Thyroid gland (tissue), 4 donors: ENCODE measurements around the gene PPP3CA. TPM values are rescaled to one million over a fixed set of nuclear protein-coding genes. Genes with fewer than 3 reads are reported as not detected.
"Not testable (repeated sequence)": the region's sequence is repeated elsewhere in the genome, so short reads cannot be mapped to it uniquely, and the experiment has no call there.

Experiments used
- DNase-seq, 2 donors: peaks; one replicate each; pipeline ENCODE4 v3.0.0-alpha.2; 2019
- H3K27ac ChIP-seq, 3 donors: fragments of 200-600 bp; sonication (generic); 1 replicate in 2 of 3; 2 replicates in 1 of 3; pipeline ENCODE4 v1.5.1; 2016 to 2019; ENCODE audit warnings: mild to moderate bottlenecking in 1 of 3, moderate library complexity in 1 of 3
- H3K27me3 ChIP-seq: fragments of 200-600 bp; sonication (generic); one replicate; pipeline ENCODE4 v1.5.1; 2019
- H3K36me3 ChIP-seq, 2 donors: fragments of 200-600 bp; sonication (generic); one replicate each; pipeline ENCODE4 v1.5.1; 2016 to 2019
- H3K4me1 ChIP-seq, 2 donors: fragments of 200-600 bp; sonication (generic); one replicate each; pipeline ENCODE4 v1.5.1; 2017 to 2019
- H3K4me3 ChIP-seq, 3 donors: fragments of 200-600 bp; sonication (generic); replicated peaks in 1 of 3; 1 replicate in 2 of 3; 2 replicates in 1 of 3; pipeline ENCODE4 v1.5.1; 2016; ENCODE audit warnings: mild to moderate bottlenecking in 1 of 3
- H3K9me3 ChIP-seq: fragments of 200-600 bp; sonication (generic); one replicate; pipeline ENCODE4 v1.5.1; 2017
- CTCF ChIP-seq, 6 experiments: fragments of 200-600 bp in 3 of 6; fragments of 450-650 bp in 3 of 6; sonication (generic) in 3 of 6; IDR thresholded peaks; one replicate each; pipeline ENCODE4 v1.5.1; 2016 to 2019; ENCODE audit warnings: antibody characterized with exemption in 6 of 6, mild to moderate bottlenecking in 2 of 6, inconsistent platforms in 1 of 6, moderate library complexity in 1 of 6
- POLR2A ChIP-seq, 2 donors: fragments of 450-650 bp; IDR thresholded peaks; one replicate each; pipeline ENCODE4 v1.6.1; 2017; ENCODE audit warnings: antibody characterized with exemption in 2 of 2, mild to moderate bottlenecking in 2 of 2, moderate library complexity in 1 of 2
- WGBS, 2 donors: methylation state at CpG; one replicate each; pipeline ENCODE4 v1.1.5; 2017; 5-methylcytosine and 5-hydroxymethylcytosine counted together
- intact Hi-C: fragments of 100-400 bp; cut with DNase I; formaldehyde crosslinking; loops from one replicate; pipeline ENCODE4 v1.15.1; 2023
- total RNA-seq, 4 donors: library from RNA; depleted of rRNA; stranded (reverse); fragments of >200 nt; gene quantifications; one replicate each; pipeline ENCODE4 v1.2.3, GENCODE V29; 2016

PPP3CA gene
- total RNA-seq, 4 donors from 2014 or later: 31.6 to 45.8 (median 34.4) TPM

DNA sequence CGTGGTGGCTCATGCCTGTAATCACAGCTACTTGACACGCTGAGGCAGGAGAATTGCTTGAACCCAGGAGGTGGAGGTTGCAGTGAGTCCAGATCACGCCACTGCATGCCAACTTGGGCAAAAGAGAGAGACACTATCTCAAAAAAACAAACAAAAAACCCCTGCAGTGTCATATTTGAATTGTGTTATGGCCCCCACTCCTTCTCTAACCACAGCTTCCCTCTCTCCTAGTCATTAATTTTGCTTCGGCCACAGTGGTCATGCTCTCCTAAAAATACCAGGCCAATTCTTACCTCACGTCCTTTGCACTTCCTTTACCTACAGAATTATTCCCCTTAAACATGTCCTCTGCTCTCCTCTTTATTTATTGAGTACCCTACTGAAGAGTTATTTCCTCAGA lies 206.1 kb downstream of the PPP3CA start:
- 89 to 91% methylated on average over 5 of the region's 5 CpGs for WGBS, 2 donors
- H3K9me3 ChIP-seq: no peaks in the 10 kb centered on the region

DNA sequence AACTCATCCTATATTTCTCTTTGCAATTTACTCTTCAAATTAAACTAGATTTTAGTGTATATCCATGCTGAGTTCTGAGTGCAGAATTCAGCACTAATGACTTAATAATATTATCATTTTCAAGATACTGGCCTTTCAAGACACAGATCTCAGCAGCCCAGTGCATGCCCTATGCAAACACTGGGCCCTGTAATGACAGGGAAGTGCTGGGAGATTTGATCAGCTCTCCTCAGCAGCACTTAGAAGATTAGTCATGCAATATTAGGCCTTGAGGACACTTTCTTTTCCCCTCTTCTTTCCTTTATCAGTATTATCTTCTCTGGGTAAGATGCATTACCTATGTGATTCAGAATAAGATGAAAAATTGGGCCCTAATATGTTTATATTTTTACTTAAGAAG lies 207.1 kb downstream of the PPP3CA start:
- TF ChIP-seq CTCF (IDR thresholded peaks at IDR 0.05) (no peak), POLR2A (IDR thresholded peaks at IDR 0.05) (no peak)
- no peaks in the 10 kb centered on the region for H3K9me3 ChIP-seq

More for the DNA sequence above, 206.1 kb downstream of the PPP3CA start:
- H3K4me1 ChIP-seq: peaks cover 5 to 17% of the 10 kb centered on the region in 2 donors
- no peaks in the 10 kb centered on the region for H3K27me3 ChIP-seq
- TF ChIP-seq CTCF (IDR thresholded peaks at IDR 0.05) (no peak), POLR2A (IDR thresholded peaks at IDR 0.05) (no peak)
- intact Hi-C loops: no loop called here
- H3K36me3 ChIP-seq: no peaks in the 10 kb centered on the region
- no peak overlapping the region for H3K4me3 ChIP-seq
- no peak overlapping the region for H3K27ac ChIP-seq
- no peak for DNase-seq

DNA sequence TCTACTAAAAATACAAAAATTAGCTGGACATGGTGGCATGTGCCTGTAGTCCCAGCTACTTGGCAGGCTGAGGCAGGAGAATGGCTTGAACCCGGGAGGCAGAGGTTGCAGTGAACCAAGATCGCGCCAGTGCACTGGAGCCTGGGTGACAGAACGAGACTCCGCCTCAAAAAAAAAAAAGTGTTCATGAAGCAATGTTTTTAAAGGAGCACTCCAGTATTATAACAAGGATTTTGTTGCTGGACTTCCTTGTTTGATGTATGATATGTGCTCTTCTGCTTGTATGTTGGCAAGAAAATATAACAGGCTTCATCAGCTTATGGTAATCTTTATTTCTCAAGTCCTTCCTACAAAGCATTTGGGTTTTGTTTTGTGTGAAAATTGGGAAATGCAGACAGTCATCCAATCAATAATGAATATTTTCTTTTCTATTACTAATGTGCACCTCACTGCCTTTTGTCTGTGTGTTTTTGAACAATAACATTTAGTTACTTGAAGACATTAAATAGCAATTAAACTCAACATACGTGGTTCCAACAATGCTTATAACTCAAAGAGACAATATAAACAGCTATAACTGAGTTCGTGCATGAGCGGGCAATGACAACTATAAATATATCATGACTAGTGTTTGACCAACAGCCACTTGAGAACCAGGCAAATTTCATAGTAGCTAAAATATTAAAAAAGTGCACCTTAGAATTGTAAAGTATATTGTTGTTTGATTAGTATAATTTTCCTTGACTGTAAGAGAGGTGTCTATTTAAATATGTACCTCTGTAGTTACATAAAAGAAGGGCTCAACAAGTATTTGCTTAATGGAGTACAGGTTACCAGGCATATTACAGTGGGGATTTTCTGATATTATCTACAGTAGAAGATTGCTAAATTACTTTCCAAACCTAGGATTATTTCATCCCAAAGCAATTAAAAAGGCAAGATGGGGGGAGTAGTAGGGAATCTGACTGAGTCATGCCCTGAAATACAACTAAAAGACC lies 210.7 kb downstream of the PPP3CA start:
- TF ChIP-seq POLR2A (IDR thresholded peaks at IDR 0.05): no peak
- no peak for TF ChIP-seq CTCF (IDR thresholded peaks at IDR 0.05)
- 89 to 90% methylated on average over 8 of the region's 8 CpGs for WGBS, 2 donors
- H3K9me3 ChIP-seq: no peaks in the 10 kb centered on the region
- no peak overlapping the region for H3K27ac ChIP-seq
- no peak for DNase-seq
- no peaks in the 10 kb centered on the region for H3K27me3 ChIP-seq
- H3K4me1 ChIP-seq: peaks cover 5 to 18% of the 10 kb centered on the region in 2 donors
- no peak overlapping the region for H3K4me3 ChIP-seq
- intact Hi-C loops: no loop called here
- H3K36me3 ChIP-seq: no peaks in the 10 kb centered on the region

More for the DNA sequence above, 207.1 kb downstream of the PPP3CA start:
- Histone ChIP-seq H3K4me3 (no peak overlapping the region), H3K27ac (no peak overlapping the region), H3K36me3 (no peaks in the 10 kb centered on the region), H3K27me3 (no peaks in the 10 kb centered on the region), H3K4me1 (peaks cover 5 to 18% of the 10 kb centered on the region in 2 donors)
- peak; percentile 14 to 29 for DNase-seq
- intact Hi-C loops: no loop called here

DNA sequence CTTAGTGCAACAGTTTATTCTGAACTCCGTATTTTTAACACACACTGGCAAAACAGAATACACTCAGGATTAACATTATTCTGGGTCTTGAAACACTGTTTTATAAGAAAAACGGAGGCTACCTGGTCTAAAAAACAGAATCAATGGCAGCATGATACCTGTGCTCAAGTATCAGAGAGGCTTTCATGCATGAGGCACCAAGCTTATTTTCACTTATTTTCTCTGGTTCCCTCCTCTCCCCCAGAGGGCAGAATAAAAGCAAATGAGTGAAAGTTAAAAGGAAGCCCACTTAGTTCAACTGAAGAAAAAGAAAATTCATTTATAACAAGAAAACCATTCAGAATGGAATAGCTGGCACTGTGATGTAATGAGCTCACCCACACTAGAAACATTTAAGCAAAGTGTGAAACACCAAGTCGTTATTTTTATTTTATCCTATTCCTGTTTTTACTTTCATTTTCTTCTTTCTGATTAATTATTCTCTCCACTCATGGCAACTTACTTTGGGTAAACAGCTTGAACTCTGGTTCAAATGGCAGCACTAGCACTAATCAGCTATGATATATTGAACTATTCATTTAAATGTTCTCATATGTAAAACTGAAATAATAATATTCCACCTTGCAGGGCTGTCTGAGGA lies 211.8 kb downstream of the PPP3CA start:
- Histone ChIP-seq H3K27me3 (no peaks in the 10 kb centered on the region), H3K4me3 (no peak overlapping the region), H3K4me1 (peaks cover 5 to 17% of the 10 kb centered on the region in 2 donors), H3K9me3 (no peaks in the 10 kb centered on the region), H3K27ac (no peak overlapping the region), H3K36me3 (no peaks in the 10 kb centered on the region)
- no peak for DNase-seq
- TF ChIP-seq POLR2A (IDR thresholded peaks at IDR 0.05) (no peak), CTCF (IDR thresholded peaks at IDR 0.05) (no peak)
- 63 to 66% methylated on average over 3 of the region's 3 CpGs for WGBS, 2 donors
- intact Hi-C loops: no loop called here

DNA sequence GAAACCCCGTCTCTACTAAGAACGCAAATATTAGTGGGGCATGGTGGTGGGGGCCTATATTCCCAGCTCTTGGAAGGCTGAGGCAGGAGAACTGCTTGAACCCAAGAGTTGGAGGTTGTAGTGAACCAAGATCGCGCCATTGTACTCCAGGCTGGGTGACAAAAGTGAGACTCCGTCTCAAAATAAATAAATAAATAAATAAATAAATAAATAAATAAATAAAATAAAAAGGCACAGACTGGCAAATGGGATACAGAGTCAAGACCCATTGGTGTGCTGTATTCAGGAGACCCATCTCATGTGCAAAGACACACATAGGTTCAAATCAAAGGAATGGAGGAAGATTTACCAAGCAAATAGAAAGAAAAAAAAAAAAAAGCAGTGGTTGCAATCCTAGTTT lies 216.3 kb downstream of the PPP3CA start:
- intact Hi-C loops, H3K4me1 ChIP-seq, DNase-seq, H3K36me3 ChIP-seq, H3K27me3 ChIP-seq, H3K9me3 ChIP-seq, H3K27ac ChIP-seq, H3K4me3 ChIP-seq: not testable (repeated sequence)
- 86 to 92% methylated on average over 5 of the region's 5 CpGs for WGBS, 2 donors

GRCh38 chr4:101128898-101129297 lies 218.4 kb downstream of the PPP3CA start:
- 70% methylated on average over 1 of the region's 1 CpG; no CpG with 5 or more reads in 1 of the 2 donors for WGBS, 2 donors
- H3K4me3 ChIP-seq, H3K4me1 ChIP-seq, H3K9me3 ChIP-seq, intact Hi-C loops, H3K27ac ChIP-seq, DNase-seq, H3K27me3 ChIP-seq, H3K36me3 ChIP-seq: not testable (repeated sequence)
